ENCODE measurements around the gene SERPINB7.

DNA sequence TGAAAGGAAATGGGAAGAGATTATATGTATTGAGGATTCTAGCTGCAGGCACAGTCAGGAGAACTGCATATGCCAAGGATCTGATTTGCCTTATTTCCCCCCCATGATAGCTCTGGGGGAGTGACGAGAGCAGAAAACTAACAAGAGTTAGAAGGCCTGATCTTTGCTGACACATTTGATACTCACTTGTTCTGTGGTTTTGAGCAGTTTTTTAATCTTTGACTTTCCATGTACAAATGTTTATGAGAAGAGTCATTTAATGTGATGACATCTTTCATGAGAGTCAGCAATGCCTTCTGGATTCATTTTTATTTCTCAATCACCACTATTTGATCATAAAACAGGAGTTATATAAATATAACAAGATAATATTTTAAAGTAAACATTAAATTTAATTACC is 12.7 kb upstream of the SERPINB7 start:
- TF ChIP-seq CTCF (IDR thresholded peaks at IDR 0.05) = no peak
- no peak for TF ChIP-seq EZH2 (IDR thresholded peaks at IDR 0.05)
